GM19324 (cell line): ENCODE results near the gene SPSB4.

Experiments used
- ATAC-seq: cut with Tn5 transposase; IDR thresholded peaks from one replicate; pipeline ENCODE4 v1.9.1; 2021; ENCODE audit warnings: mild to moderate bottlenecking, moderate library complexity; ENCODE audit not compliant: unreplicated experiment, low FRiP score

The SPSB4 gene

GRCh38 chr3:141150081-141150830 is 99.1 kb downstream of the SPSB4 start:
- ATAC-seq, result no peak

GRCh38 chr3:141150931-141151330 is 99.8 kb downstream of the SPSB4 start:
- ATAC-seq, result no peak

- no peak for ATAC-seq
Measured at GRCh38 chr3:141151439-141151838, 100.3 kb downstream of the SPSB4 start.

GRCh38 chr3:141152130-141152529 is 101.0 kb downstream of the SPSB4 start:
- no peak for ATAC-seq

- no peak for ATAC-seq
Measured at GRCh38 chr3:141152801-141153678, 101.9 kb downstream of the SPSB4 start.

- ATAC-seq, result no peak
Measured at GRCh38 chr3:141153679-141153966, 102.5 kb downstream of the SPSB4 start.

- ATAC-seq, result no peak
Measured at GRCh38 chr3:141164852-141165251, 113.7 kb downstream of the SPSB4 start.

GRCh38 chr3:141167681-141168080 is 116.5 kb downstream of the SPSB4 start:
- ATAC-seq, result no peak

GRCh38 chr3:141170678-141171295 is 119.6 kb downstream of the SPSB4 start:
- ATAC-seq, result no peak

GRCh38 chr3:141174674-141175073 is 123.5 kb downstream of the SPSB4 start:
- ATAC-seq, result no peak

GRCh38 chr3:141176775-141177174 is 125.6 kb downstream of the SPSB4 start:
- ATAC-seq, result no peak

- ATAC-seq, result no peak
Measured at GRCh38 chr3:141178026-141178425, 126.9 kb downstream of the SPSB4 start.

GRCh38 chr3:141178551-141178950 is 127.4 kb downstream of the SPSB4 start:
- no peak for ATAC-seq

GRCh38 chr3:141179983-141180382 is 128.8 kb downstream of the SPSB4 start:
- no peak for ATAC-seq

- no peak for ATAC-seq
Measured at GRCh38 chr3:141181196-141181595, 130.0 kb downstream of the SPSB4 start.

- no peak for ATAC-seq
Measured at GRCh38 chr3:141181819-141182218, 130.7 kb downstream of the SPSB4 start.

- no peak for ATAC-seq
Measured at GRCh38 chr3:141183606-141184005, 132.5 kb downstream of the SPSB4 start.

- no peak for ATAC-seq
Measured at GRCh38 chr3:141184430-141184829, 133.3 kb downstream of the SPSB4 start.

- ATAC-seq, result no peak
Measured at GRCh38 chr3:141191097-141191749, 140.1 kb downstream of the SPSB4 start.

- ATAC-seq, result peak; percentile 98
Measured at GRCh38 chr3:141192345-141192744, 141.2 kb downstream of the SPSB4 start.
